Measurements from ENCODE around the gene SGPP1. TPM values are rescaled to one million over a fixed set of nuclear protein-coding genes. Genes with fewer than 3 reads are reported as not detected.
A peak's percentile ranks its signal among the peaks of the same experiment; 100 is the strongest.
"Not testable (repeated sequence)": the region's sequence is repeated elsewhere in the genome, so short reads cannot be mapped to it uniquely, and the experiment has no call there.

Gene SGPP1
- total RNA-seq, 2 experiments from 2014 or later: 21.0 to 35.4 TPM

DNA sequence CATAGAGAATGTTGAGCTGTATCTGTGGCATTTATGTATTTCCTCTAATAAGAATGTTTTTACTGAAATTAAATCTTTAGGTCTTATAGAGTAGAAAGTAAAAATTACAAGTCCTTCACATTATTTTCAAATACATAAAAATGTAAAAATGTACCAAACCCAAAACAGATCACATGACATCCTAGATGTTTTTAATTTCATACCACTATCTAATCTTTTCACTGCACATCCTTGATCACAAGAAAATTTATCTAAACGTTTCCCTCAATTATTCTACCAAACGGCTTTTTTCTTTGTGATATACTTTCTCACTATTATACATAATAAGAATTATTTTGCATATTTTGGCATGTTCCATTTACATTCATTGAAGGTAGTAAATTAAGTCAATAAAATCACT lies 18.3 kb downstream of the SGPP1 start:
- TF ChIP-seq, protein P1, sequence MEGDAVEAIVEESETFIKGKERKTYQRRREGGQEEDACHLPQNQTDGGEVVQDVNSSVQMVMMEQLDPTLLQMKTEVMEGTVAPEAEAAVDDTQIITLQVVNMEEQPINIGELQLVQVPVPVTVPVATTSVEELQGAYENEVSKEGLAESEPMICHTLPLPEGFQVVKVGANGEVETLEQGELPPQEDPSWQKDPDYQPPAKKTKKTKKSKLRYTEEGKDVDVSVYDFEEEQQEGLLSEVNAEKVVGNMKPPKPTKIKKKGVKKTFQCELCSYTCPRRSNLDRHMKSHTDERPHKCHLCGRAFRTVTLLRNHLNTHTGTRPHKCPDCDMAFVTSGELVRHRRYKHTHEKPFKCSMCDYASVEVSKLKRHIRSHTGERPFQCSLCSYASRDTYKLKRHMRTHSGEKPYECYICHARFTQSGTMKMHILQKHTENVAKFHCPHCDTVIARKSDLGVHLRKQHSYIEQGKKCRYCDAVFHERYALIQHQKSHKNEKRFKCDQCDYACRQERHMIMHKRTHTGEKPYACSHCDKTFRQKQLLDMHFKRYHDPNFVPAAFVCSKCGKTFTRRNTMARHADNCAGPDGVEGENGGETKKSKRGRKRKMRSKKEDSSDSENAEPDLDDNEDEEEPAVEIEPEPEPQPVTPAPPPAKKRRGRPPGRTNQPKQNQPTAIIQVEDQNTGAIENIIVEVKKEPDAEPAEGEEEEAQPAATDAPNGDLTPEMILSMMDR (conservative IDR thresholded peaks at IDR 0.05; ENCODE audit: low read length): no peak
- no peak for TF ChIP-seq EZH2phosphoT487 (IDR thresholded peaks at IDR 0.05; ENCODE audit: borderline replicate concordance, low read depth, low read length)
- no peak for DNase-seq (ENCODE audit: low spot score)
- Histone ChIP-seq H3K9me2 (ENCODE audit: insufficient read depth, low read length) (no peaks in the 10 kb centered on the region), H3K79me2 (ENCODE audit: insufficient read depth, low read depth, low read length) (peaks cover 100% of the 10 kb centered on the region), H3K9me3 (ENCODE audit: low read length) (peaks cover 6% of the 10 kb centered on the region), H3K4me1 (ENCODE audit: insufficient read depth, low read length, poor library complexity, severe bottlenecking) (peaks cover 45% of the 10 kb centered on the region), H2AFZ (ENCODE audit: low read length) (no peak overlapping the region), H3K4me2 (ENCODE audit: low read length) (peak overlapping the region; percentile 2; the same call in 1 of the 2 replicates), H3K4me3 (ENCODE audit: low read depth, low read length, poor library complexity, severe bottlenecking) (no peak overlapping the region), H3K36me3 (ENCODE audit: insufficient read depth, low read length) (peaks cover 53% of the 10 kb centered on the region), H3K27ac (ENCODE audit: low read depth, low read length, poor library complexity, severe bottlenecking) (no peak overlapping the region), H4K20me1 (ENCODE audit: insufficient read depth, low read length) (peaks cover 5% of the 10 kb centered on the region; the same call in 1 of the 2 replicates)
- ChIA-PET POLR2A (interaction anchor here (1.0 to 2.2 kb wide), 3 partner anchors 11 to 17 kb away, joined by 4 to 11 read pairs (median 7); no protein-coding TSS in a partner anchor), CTCF (ENCODE audit: unreplicated experiment) (interaction anchor here (1.0 kb wide), 1 partner anchor 12 kb away, joined by 3 read pairs; no protein-coding TSS in a partner anchor)
- intact Hi-C loops (cut with micrococcal nuclease; ENCODE audit: unreplicated experiment): no loop called here
- BruUV-seq (replicated peaks): no TSS peak

DNA sequence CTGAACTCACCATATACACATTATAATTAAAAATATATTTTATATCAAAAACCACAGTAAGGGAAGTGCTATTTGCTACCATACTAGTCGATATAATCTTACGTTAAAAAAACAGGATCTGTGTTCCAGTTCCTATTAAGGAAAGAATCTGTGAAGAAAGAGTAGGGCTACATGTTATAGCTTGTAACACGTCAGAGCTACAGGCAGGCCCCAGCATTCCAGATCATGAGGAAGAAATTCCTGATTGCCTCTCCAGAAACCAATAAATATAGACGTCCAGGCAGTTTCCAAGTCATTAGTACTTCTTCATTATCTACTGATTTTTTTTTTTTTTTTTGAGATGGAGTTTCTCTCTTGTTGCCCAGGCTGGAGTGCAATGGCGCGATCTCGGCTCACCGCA lies 20.6 kb downstream of the SGPP1 start:
- no peak overlapping the region for H2AFZ ChIP-seq (ENCODE audit: low read length)
- H3K4me2 ChIP-seq (ENCODE audit: low read length): 0 out of 2 replicates have a peak overlapping the region, but pooled peaks have one; percentile 9
- H3K79me2 ChIP-seq (ENCODE audit: insufficient read depth, low read depth, low read length): peaks cover 100% of the 10 kb centered on the region
- intact Hi-C loops (cut with micrococcal nuclease; ENCODE audit: unreplicated experiment): no loop called here
- H3K4me3 ChIP-seq (ENCODE audit: low read depth, low read length, poor library complexity, severe bottlenecking): no peak overlapping the region
- H3K9me3 ChIP-seq (ENCODE audit: low read length): peaks cover 6% of the 10 kb centered on the region
- H3K36me3 ChIP-seq (ENCODE audit: insufficient read depth, low read length): peaks cover 42% of the 10 kb centered on the region
- no peak overlapping the region for H3K27ac ChIP-seq (ENCODE audit: low read depth, low read length, poor library complexity, severe bottlenecking)
- H3K9me2 ChIP-seq (ENCODE audit: insufficient read depth, low read length): no peaks in the 10 kb centered on the region
- H3K4me1 ChIP-seq (ENCODE audit: insufficient read depth, low read length, poor library complexity, severe bottlenecking): peaks cover 50% of the 10 kb centered on the region
- no peak for DNase-seq (ENCODE audit: low spot score)
- ChIA-PET CTCF (ENCODE audit: unreplicated experiment) (no interaction called here), POLR2A (interaction anchor here (0.6 to 2.2 kb wide), 3 partner anchors 19 to 91 kb away, joined by 3 to 11 read pairs (median 4); no protein-coding TSS in a partner anchor)
- TF ChIP-seq, protein P1 (conservative IDR thresholded peaks at IDR 0.05; ENCODE audit: low read length): no peak
- TF ChIP-seq EZH2phosphoT487 (IDR thresholded peaks at IDR 0.05; ENCODE audit: borderline replicate concordance, low read depth, low read length): no peak
- TSS peak; percentile 27 for BruUV-seq (replicated peaks)
- peaks cover 5% of the 10 kb centered on the region; the same call in 1 of the 2 replicates for H4K20me1 ChIP-seq (ENCODE audit: insufficient read depth, low read length)

DNA sequence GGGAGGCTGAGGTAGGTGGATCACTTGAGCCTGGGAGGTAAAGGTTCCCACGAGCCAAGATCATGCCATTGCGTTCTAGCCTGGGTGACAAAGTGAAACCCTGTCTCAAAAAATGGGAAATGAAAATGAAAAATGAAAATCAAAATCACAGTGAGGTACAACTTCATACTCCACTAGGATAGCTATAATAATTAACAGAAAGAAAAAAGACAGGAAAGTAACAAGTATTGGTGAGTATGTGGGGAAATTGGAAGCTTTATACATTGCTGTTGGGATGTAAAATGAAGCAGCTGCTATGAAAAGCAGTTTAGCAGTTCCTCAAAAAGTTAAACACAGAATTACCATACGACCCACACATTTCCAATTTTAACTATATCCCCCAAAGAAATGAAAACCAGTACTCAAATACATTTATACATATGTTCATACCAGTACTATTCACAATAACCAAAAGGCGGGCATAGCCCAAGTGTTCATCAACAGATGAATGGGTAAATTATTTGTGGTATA lies 22.2 kb downstream of the SGPP1 start:
- Histone ChIP-seq H3K36me3 (ENCODE audit: insufficient read depth, low read length) (peaks cover 33% of the 10 kb centered on the region), H4K20me1 (ENCODE audit: insufficient read depth, low read length) (peaks cover 5% of the 10 kb centered on the region; the same call in 1 of the 2 replicates), H3K4me2 (ENCODE audit: low read length) (peak overlapping the region; percentile 50), H3K4me1 (ENCODE audit: insufficient read depth, low read length, poor library complexity, severe bottlenecking) (peaks cover 57% of the 10 kb centered on the region), H3K79me2 (ENCODE audit: insufficient read depth, low read depth, low read length) (peaks cover 100% of the 10 kb centered on the region), H3K4me3 (ENCODE audit: low read depth, low read length, poor library complexity, severe bottlenecking) (peak overlapping the region; percentile 28), H3K9me3 (ENCODE audit: low read length) (no peaks in the 10 kb centered on the region; the same call in 1 of the 2 replicates), H3K27ac (ENCODE audit: low read depth, low read length, poor library complexity, severe bottlenecking) (peak overlapping the region; percentile 26), H3K9me2 (ENCODE audit: insufficient read depth, low read length) (no peaks in the 10 kb centered on the region), H2AFZ (ENCODE audit: low read length) (no peak overlapping the region)
- intact Hi-C loops (cut with micrococcal nuclease; ENCODE audit: unreplicated experiment): no loop called here
- BruUV-seq (replicated peaks): no TSS peak
- DNase-seq (ENCODE audit: low spot score): peak; percentile 16
- ChIA-PET CTCF (ENCODE audit: unreplicated experiment) (no interaction called here), POLR2A (no interaction called here)
- TF ChIP-seq, protein P1 (conservative IDR thresholded peaks at IDR 0.05; ENCODE audit: low read length): no peak
- no peak for TF ChIP-seq EZH2phosphoT487 (IDR thresholded peaks at IDR 0.05; ENCODE audit: borderline replicate concordance, low read depth, low read length)

DNA sequence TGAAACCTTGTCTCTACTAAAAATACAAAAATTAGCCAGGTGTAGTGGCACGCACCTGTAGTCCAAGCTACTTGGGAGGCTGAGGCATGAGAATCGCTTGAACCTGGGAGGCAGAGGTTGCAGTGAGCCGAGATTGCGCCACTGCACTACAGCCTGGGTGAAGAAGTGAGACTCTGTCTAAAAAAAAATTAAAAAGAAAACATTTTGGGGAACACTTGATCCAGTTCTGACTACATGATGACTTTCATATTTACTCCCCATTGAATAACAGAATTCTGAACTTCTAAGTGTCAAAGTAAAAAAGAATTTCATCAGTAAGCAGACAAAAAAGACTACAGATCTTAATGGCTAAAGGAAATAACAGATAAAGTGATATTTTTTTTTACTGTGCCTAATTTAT lies 25.3 kb downstream of the SGPP1 start:
- H3K4me3 ChIP-seq (ENCODE audit: low read depth, low read length, poor library complexity, severe bottlenecking); H4K20me1 ChIP-seq (ENCODE audit: insufficient read depth, low read length); CTCF ChIA-PET (ENCODE audit: unreplicated experiment); intact Hi-C loops (cut with micrococcal nuclease; ENCODE audit: unreplicated experiment); H3K27ac ChIP-seq (ENCODE audit: low read depth, low read length, poor library complexity, severe bottlenecking); H3K9me2 ChIP-seq (ENCODE audit: insufficient read depth, low read length); H2AFZ ChIP-seq (ENCODE audit: low read length); H3K9me3 ChIP-seq (ENCODE audit: low read length); DNase-seq (ENCODE audit: low spot score); BruUV-seq (replicated peaks); H3K4me2 ChIP-seq (ENCODE audit: low read length): not testable (repeated sequence)
- peaks cover 33% of the 10 kb centered on the region for H3K36me3 ChIP-seq (ENCODE audit: insufficient read depth, low read length)
- POLR2A ChIA-PET: interaction anchor here (0.6 to 1.0 kb wide), 2 partner anchors 20 to 604 kb away, joined by 4 to 5 read pairs; no protein-coding TSS in a partner anchor
- H3K4me1 ChIP-seq (ENCODE audit: insufficient read depth, low read length, poor library complexity, severe bottlenecking): peaks cover 38% of the 10 kb centered on the region
- peaks cover 91% of the 10 kb centered on the region for H3K79me2 ChIP-seq (ENCODE audit: insufficient read depth, low read depth, low read length)
